Panc1 (cell line): ENCODE measurements around the gene INHBB. TPM values are rescaled to one million over a fixed set of nuclear protein-coding genes. Genes with fewer than 3 reads are reported as not detected.

Experiments used
- ATAC-seq: fragments of 200-7000 bp; cut with Tn5 transposase; 2 replicates; pipeline ENCODE4 v1.9.1; 2020; ENCODE audit warnings: mild to moderate bottlenecking, moderate library complexity
- BruUV-seq: library from RNA; stranded (reverse); fragments of 400-500 nt; replicated peaks from 2 replicates; lab custom pipeline; 2021; lab: Mats Ljungman, UMichigan
- CTCF ChIA-PET: fragments of 300-600 bp; sonication (Branson Sonifier 250); formaldehyde crosslinking; loops from one replicate; lab custom pipeline; 2022; ENCODE audit warnings: antibody characterized with exemption; lab: Charles Lee
- POLR2A ChIA-PET: fragments of 300-600 bp; sonication (Branson Sonifier 250); formaldehyde crosslinking; loops from one replicate; lab custom pipeline; 2022; ENCODE audit warnings: antibody characterized with exemption; lab: Charles Lee
- DNase-seq: peaks from one replicate; pipeline ENCODE4 v3.0.0-alpha.2; 2010; ENCODE audit warnings: low read depth, low spot score
- H3K27ac ChIP-seq: 2 replicates; pipeline ENCODE4 v1.5.1; 2011; ENCODE audit warnings: mild to moderate bottlenecking, low read length, inconsistent platforms
- H3K27me3 ChIP-seq: fragments of 200-500 bp; sonication (Bioruptor generic); 2 replicates; pipeline ENCODE4 v1.6.0; 2014; ENCODE audit warnings: low read length, inconsistent platforms; ENCODE audit not compliant: control insufficient read depth, insufficient read depth
- H3K36me3 ChIP-seq: fragments of 200-500 bp; sonication (Bioruptor generic); 2 replicates; pipeline ENCODE4 v1.5.1; 2014; ENCODE audit warnings: inconsistent platforms, mild to moderate bottlenecking, low read length, moderate library complexity; ENCODE audit not compliant: control insufficient read depth, insufficient read depth
- H3K4me1 ChIP-seq: 2 replicates; pipeline ENCODE4 v1.5.1; 2011; ENCODE audit warnings: inconsistent platforms, mild to moderate bottlenecking, low read length, moderate library complexity; ENCODE audit not compliant: control insufficient read depth, insufficient read depth
- H3K4me3 ChIP-seq, 2 experiments: 2 replicates each; pipeline ENCODE4 v1.5.1; 2011 to 2012; ENCODE audit warnings: low read depth in 2 of 2, low read length in 2 of 2, mild to moderate bottlenecking in 2 of 2, inconsistent platforms in 1 of 2, moderate library complexity in 1 of 2
- H3K9me3 ChIP-seq: fragments of 200-500 bp; sonication (Bioruptor generic); 2 replicates; pipeline ENCODE4 v1.5.1; 2014; ENCODE audit warnings: low read depth, mild to moderate bottlenecking, inconsistent platforms, low read length, moderate library complexity; ENCODE audit not compliant: control insufficient read depth, insufficient read depth
- POLR2AphosphoS5 ChIP-seq: IDR thresholded peaks from 2 replicates; pipeline ENCODE4 v1.6.1; 2012; ENCODE audit warnings: mild to moderate bottlenecking, low read depth, low read length, moderate library complexity
- SIN3A ChIP-seq: IDR thresholded peaks from 2 replicates; pipeline ENCODE4 v1.6.1; 2012; ENCODE audit warnings: low read depth, mild to moderate bottlenecking, low read length, moderate library complexity, borderline replicate concordance; ENCODE audit not compliant: insufficient read depth
- TCF7L2 ChIP-seq: IDR thresholded peaks from 2 replicates; pipeline ENCODE4 v1.6.1; 2011; ENCODE audit warnings: mild to moderate bottlenecking, low read depth, low read length, inconsistent platforms
- in situ Hi-C: cut with HindIII; loops from 2 replicates; pipeline ENCODE4 v1.10.0; 2016; ENCODE audit warnings: low sequenced_read_pairs, low pct_unique_long_range_greater_than_20kb
- intact Hi-C: fragments of 100-400 bp; cut with micrococcal nuclease; formaldehyde crosslinking; loops from one replicate; pipeline ENCODE4 v1.10.0; 2022; ENCODE audit not compliant: unreplicated experiment
- total RNA-seq: library from RNA; stranded (reverse); gene quantifications from one replicate; pipeline ENCODE4 v1.2.1, GENCODE V29; 2021; ENCODE audit not compliant: unreplicated experiment
- TF ChIP-seq, protein P1 (sequence below): fragments of 450-650 bp; IDR thresholded peaks from 2 replicates; pipeline ENCODE4 v1.5.1; 2017; ENCODE audit warnings: mild to moderate bottlenecking
- TF ChIP-seq, protein P2 (sequence below), 2 experiments: IDR thresholded peaks; 2 replicates each; pipeline ENCODE4 v1.6.1; 2011 to 2012; ENCODE audit warnings: low read depth in 2 of 2, control low read depth in 1 of 2, low read length in 1 of 2, mild to moderate bottlenecking in 1 of 2, moderate library complexity in 1 of 2; ENCODE audit not compliant: insufficient read depth in 1 of 2

The INHBB gene
- total RNA-seq, 1 experiment from 2014 or later = 38.2 TPM

DNA sequence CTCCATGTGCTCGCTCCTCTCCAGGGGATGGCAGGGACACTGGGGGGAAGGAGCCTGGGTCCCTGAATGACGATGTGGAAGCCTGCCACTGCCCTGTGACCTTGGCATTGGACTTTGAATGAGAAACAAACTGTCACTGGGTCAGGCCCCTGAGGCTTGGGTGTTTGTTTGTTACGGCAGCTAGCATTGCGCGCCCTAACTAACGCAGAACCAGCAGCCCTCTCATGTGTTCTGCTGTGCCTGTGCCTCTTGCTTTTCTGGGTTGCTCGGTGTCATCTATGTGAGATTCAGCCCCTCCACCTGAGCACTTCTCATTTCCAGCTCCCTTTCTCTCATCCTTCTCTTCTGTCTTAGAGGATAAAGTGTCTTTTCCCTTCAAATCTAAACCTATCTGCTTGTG, 23.6 kb upstream of the INHBB start:
- no TSS peak for BruUV-seq
- TF ChIP-seq SIN3A = no peak
- no peak for TF ChIP-seq POLR2AphosphoS5
- TF ChIP-seq, protein P1, sequence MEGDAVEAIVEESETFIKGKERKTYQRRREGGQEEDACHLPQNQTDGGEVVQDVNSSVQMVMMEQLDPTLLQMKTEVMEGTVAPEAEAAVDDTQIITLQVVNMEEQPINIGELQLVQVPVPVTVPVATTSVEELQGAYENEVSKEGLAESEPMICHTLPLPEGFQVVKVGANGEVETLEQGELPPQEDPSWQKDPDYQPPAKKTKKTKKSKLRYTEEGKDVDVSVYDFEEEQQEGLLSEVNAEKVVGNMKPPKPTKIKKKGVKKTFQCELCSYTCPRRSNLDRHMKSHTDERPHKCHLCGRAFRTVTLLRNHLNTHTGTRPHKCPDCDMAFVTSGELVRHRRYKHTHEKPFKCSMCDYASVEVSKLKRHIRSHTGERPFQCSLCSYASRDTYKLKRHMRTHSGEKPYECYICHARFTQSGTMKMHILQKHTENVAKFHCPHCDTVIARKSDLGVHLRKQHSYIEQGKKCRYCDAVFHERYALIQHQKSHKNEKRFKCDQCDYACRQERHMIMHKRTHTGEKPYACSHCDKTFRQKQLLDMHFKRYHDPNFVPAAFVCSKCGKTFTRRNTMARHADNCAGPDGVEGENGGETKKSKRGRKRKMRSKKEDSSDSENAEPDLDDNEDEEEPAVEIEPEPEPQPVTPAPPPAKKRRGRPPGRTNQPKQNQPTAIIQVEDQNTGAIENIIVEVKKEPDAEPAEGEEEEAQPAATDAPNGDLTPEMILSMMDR = no peak
- TF ChIP-seq, protein P2, sequence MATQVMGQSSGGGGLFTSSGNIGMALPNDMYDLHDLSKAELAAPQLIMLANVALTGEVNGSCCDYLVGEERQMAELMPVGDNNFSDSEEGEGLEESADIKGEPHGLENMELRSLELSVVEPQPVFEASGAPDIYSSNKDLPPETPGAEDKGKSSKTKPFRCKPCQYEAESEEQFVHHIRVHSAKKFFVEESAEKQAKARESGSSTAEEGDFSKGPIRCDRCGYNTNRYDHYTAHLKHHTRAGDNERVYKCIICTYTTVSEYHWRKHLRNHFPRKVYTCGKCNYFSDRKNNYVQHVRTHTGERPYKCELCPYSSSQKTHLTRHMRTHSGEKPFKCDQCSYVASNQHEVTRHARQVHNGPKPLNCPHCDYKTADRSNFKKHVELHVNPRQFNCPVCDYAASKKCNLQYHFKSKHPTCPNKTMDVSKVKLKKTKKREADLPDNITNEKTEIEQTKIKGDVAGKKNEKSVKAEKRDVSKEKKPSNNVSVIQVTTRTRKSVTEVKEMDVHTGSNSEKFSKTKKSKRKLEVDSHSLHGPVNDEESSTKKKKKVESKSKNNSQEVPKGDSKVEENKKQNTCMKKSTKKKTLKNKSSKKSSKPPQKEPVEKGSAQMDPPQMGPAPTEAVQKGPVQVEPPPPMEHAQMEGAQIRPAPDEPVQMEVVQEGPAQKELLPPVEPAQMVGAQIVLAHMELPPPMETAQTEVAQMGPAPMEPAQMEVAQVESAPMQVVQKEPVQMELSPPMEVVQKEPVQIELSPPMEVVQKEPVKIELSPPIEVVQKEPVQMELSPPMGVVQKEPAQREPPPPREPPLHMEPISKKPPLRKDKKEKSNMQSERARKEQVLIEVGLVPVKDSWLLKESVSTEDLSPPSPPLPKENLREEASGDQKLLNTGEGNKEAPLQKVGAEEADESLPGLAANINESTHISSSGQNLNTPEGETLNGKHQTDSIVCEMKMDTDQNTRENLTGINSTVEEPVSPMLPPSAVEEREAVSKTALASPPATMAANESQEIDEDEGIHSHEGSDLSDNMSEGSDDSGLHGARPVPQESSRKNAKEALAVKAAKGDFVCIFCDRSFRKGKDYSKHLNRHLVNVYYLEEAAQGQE (IDR thresholded peaks at IDR 0.05; ENCODE audit: insufficient read depth in 1 of 2, low read depth in 2 of 2, low read length in 1 of 2) = no peak
- no peak for TF ChIP-seq TCF7L2
- ChIA-PET POLR2A (no interaction called here), CTCF (no interaction called here)
- Histone ChIP-seq H3K27me3 (no peaks in the 10 kb centered on the region), H3K4me3 (no peak overlapping the region), H3K27ac (no peak overlapping the region), H3K9me3 (no peaks in the 10 kb centered on the region), H3K4me1 (no peaks in the 10 kb centered on the region), H3K36me3 (no peaks in the 10 kb centered on the region)
- intact Hi-C loops = no loop called here
- ATAC-seq (no peak), DNase-seq (no peak)
- in situ Hi-C loops = no loop called here

DNA sequence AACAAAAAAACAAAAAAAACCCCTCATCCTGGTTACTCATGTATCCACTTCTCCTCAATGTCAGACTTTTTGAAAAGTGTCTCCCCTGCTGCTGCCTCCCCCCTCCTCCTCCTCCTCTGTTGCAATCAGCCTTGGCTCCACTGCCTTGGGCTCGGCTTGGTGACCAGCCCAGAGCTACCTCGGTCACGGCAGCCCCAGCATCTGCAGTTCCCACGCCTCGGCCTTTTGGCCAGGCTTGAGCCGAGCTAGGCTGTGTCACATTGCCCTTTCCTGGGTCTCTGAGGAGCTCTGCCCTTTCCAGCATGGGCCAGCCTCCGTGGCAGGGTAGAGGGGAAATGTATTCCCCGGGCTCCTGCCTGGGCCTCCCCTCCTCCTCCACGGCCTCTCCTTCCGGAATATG, 22.7 kb upstream of the INHBB start:
- BruUV-seq = no TSS peak
- in situ Hi-C loops (no loop called here), intact Hi-C loops (no loop called here)
- Histone ChIP-seq H3K4me3 (no peak overlapping the region), H3K27me3 (no peaks in the 10 kb centered on the region), H3K9me3 (no peaks in the 10 kb centered on the region), H3K4me1 (no peaks in the 10 kb centered on the region), H3K27ac (no peak overlapping the region), H3K36me3 (no peaks in the 10 kb centered on the region)
- CTCF ChIA-PET = no interaction called here
- TF ChIP-seq TCF7L2 = no peak
- TF ChIP-seq, protein P1 = no peak
- TF ChIP-seq, protein P2 (IDR thresholded peaks at IDR 0.05; ENCODE audit: insufficient read depth in 1 of 2, low read depth in 2 of 2, low read length in 1 of 2) = no peak
- TF ChIP-seq POLR2AphosphoS5 = no peak
- no peak for TF ChIP-seq SIN3A
- POLR2A ChIA-PET = no interaction called here
- no peak for DNase-seq
- no peak for ATAC-seq
